Retinal pigment epithelial cell (primary cell): ENCODE data around the gene ACKR3.
A peak's percentile ranks its signal among the peaks of the same experiment; 100 is the strongest.

Source experiments
- DNase-seq: peaks from one replicate; pipeline ENCODE4 v3.0.0-alpha.2; 2010; ENCODE audit warnings: low read depth
- H3K4me3 ChIP-seq: 2 replicates; pipeline ENCODE4 v1.5.1; 2011; ENCODE audit warnings: mild to moderate bottlenecking, low read length, control low read depth, moderate library complexity
- CTCF ChIP-seq: conservative IDR thresholded peaks from 2 replicates; pipeline ENCODE4 v1.5.1; 2011; ENCODE audit warnings: low read depth, low read length, control low read depth, inconsistent platforms

Gene ACKR3

GRCh38 chr2:236558993-236559978 is 10.3 kb upstream of the ACKR3 start:
- DNase-seq = no peak
- no peak for TF ChIP-seq CTCF
- no peak overlapping the region for H3K4me3 ChIP-seq

DNA sequence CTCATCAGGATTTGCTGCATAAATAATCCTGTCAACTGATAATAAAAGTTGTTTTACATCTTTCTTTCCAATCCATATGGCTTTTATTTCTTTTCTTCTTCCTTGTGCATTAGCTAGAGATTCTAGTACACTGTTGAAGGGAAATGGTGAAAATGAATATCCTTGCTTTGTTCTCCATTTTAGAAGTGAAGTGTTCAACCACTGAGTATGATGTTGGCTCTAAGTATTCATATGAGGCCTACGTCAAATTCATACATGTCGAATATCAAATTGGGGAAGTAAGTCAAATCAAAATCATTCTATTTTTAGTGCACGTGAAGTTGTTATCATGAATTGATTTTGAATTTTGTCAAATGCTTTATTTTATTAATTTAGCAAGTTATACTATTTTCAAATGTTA is 7.8 kb upstream of the ACKR3 start:
- no peak for TF ChIP-seq CTCF
- H3K4me3 ChIP-seq = no peak overlapping the region
- no peak for DNase-seq

GRCh38 chr2:236562434-236562833 is 7.2 kb upstream of the ACKR3 start:
- H3K4me3 ChIP-seq = no peak overlapping the region
- TF ChIP-seq CTCF = peak; percentile 59
- no peak for DNase-seq

DNA sequence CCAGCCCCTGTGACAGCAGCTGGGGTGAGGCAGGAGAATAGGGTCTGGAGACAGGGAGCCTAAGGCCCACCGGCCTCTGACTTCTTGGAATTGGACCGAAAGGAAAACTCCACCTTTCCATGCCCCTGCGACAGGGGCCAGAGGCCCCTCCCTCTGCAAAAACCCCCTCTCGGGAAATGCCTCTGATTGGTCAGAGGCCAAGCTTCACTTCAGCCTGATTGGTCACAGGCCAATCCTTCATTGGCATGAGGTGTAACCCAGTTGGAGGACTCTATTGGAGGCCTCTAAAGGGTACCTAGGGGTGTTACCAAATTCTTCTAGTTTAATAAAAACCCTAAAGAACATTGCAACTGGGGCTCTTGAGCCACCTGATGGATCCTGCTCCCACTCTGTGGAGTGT is 5.7 kb upstream of the ACKR3 start:
- TF ChIP-seq CTCF = no peak
- no peak overlapping the region for H3K4me3 ChIP-seq
- DNase-seq = no peak

DNA sequence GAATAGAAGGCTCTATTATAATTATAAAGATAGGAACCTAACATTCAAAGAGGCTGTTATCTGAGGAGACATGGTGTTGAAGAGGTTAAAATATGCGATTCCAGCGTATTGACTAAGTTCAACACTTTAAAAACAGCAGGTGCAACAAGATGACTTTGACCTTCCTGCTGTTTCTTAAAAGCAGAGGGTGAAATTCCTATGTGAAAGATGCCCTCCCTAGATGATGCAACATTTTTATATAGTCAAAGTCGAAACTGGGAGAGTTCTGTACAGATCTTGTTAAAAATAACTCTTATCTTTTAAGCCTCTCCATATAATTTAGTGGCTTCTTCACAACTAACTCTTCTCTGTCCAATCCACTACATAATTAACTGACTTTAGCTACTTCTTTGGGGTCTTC is 4.4 kb upstream of the ACKR3 start:
- no peak for TF ChIP-seq CTCF
- no peak overlapping the region for H3K4me3 ChIP-seq
- no peak for DNase-seq

- no peak overlapping the region for H3K4me3 ChIP-seq
Observed at GRCh38 chr2:236565879-236566402, 3.7 kb upstream of the ACKR3 start.

More at GRCh38 chr2:236565879-236566402, 3.7 kb upstream of the ACKR3 start:
- no peak for DNase-seq
- TF ChIP-seq CTCF = no peak
